ENCODE measurements around the gene CEP95.

- TF ChIP-seq POLR2A (IDR thresholded peaks at IDR 0.05) (no peak), CTCF (IDR thresholded peaks at IDR 0.05) (no peak), POLR2AphosphoS5 (IDR thresholded peaks at IDR 0.05) (no peak)
These were observed 2.7 kb upstream of the CEP95 start for GRCh38 chr17:64503821-64504768.
